Fibroblast of villous mesenchyme (primary cell): ENCODE data around the gene ATP5PB. TPM values are rescaled to one million over a fixed set of nuclear protein-coding genes. Genes with fewer than 3 reads are reported as not detected.

Experiments
- DNase-seq: peaks from one replicate; pipeline ENCODE4 v3.0.0-alpha.2; 2010; ENCODE audit warnings: low read depth
- H3K4me3 ChIP-seq: 2 replicates; pipeline ENCODE4 v1.5.1; 2011; ENCODE audit warnings: low read depth, mild to moderate bottlenecking, low read length
- CTCF ChIP-seq: IDR thresholded peaks from 2 replicates; pipeline ENCODE4 v1.5.1; 2012; ENCODE audit warnings: low read depth, mild to moderate bottlenecking, low read length; ENCODE audit not compliant: insufficient read depth
- total RNA-seq: library from RNA; depleted of rRNA; stranded (reverse); fragments of >200 nt; gene quantifications from 2 replicates; pipeline ENCODE4 v1.2.3, GENCODE V29; 2012

Gene ATP5PB
- total RNA-seq, 1 donor: 286 TPM

- no peak overlapping the region for H3K4me3 ChIP-seq
- no peak for TF ChIP-seq CTCF
- no peak for DNase-seq
Observed at GRCh38 chr1:111487133-111487532, 37.9 kb downstream of the ATP5PB start.

- DNase-seq: no peak
- no peak for TF ChIP-seq CTCF
- H3K4me3 ChIP-seq: no peak overlapping the region
Observed at GRCh38 chr1:111488669-111489068, 39.4 kb downstream of the ATP5PB start.

- no peak for TF ChIP-seq CTCF
- peak; percentile 63 for DNase-seq
Observed at GRCh38 chr1:111489604-111490003, 40.3 kb downstream of the ATP5PB start.

GRCh38 chr1:111490220-111490619 lies 41.0 kb downstream of the ATP5PB start:
- DNase-seq: no peak
- no peak overlapping the region for H3K4me3 ChIP-seq
- no peak for TF ChIP-seq CTCF

More at GRCh38 chr1:111489604-111490003, 40.3 kb downstream of the ATP5PB start:
- H3K4me3 ChIP-seq: no peak overlapping the region

GRCh38 chr1:111491070-111491469 lies 41.8 kb downstream of the ATP5PB start:
- no peak for DNase-seq
- H3K4me3 ChIP-seq: no peak overlapping the region
- TF ChIP-seq CTCF: no peak

- no peak for TF ChIP-seq CTCF
Observed at GRCh38 chr1:111496398-111496797, 47.1 kb downstream of the ATP5PB start.

GRCh38 chr1:111497592-111497991 lies 48.3 kb downstream of the ATP5PB start:
- DNase-seq: no peak
- TF ChIP-seq CTCF: no peak
- H3K4me3 ChIP-seq: no peak overlapping the region

More at GRCh38 chr1:111496398-111496797, 47.1 kb downstream of the ATP5PB start:
- H3K4me3 ChIP-seq: no peak overlapping the region
- no peak for DNase-seq
